GM18867 (cell line): Measurements from ENCODE around the gene DDN.

ENCODE experiments used
- ATAC-seq: cut with Tn5 transposase; IDR thresholded peaks from one replicate; pipeline ENCODE4 v1.9.1; 2021; ENCODE audit warnings: mild to moderate bottlenecking, moderate library complexity; ENCODE audit not compliant: unreplicated experiment

DDN gene

DNA sequence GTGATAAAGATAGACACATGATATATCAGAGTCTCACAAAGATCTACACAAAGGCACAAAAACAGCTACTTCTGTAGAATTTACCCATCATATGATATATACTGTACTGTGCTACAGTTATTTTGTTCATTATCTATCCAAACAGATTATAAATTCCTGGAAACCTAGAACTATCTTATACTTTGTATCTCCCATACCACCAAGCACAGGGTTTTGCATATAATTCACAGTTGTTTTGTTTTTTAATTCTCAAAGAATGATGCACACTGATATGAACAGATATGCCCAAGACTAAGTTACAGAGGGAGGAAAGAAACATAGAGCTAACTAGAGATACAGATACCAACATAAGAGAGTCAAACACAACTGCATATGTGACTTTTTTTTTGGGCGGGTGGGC lies 16.0 kb upstream of the DDN start:
- ATAC-seq = no peak

- no peak for ATAC-seq
These were observed 15.4 kb upstream of the DDN start for GRCh38 chr12:49014547-49014946.

DNA sequence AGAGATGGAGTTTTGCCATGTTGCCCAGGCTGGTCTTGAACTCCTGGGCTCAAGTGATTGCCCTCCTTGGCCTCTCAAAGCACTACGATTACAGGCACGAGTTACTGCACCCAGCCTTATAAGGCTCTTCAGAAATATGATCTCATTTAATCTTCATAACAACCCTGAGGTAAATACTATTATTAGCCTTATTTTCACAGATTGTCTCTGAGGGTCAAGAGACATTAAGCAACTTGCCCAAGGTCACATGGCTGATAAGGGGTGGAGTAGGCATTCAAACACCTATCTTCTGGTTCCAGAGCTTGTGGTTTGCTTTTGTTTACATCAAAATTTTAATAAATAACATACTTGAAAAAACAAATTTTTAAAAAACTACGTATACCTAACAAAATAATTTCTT lies 14.3 kb upstream of the DDN start:
- no peak for ATAC-seq

- ATAC-seq = no peak
These were observed 13.6 kb upstream of the DDN start for GRCh38 chr12:49012739-49013138.

- no peak for ATAC-seq
These were observed 11.0 kb upstream of the DDN start for GRCh38 chr12:49010092-49010668.

- ATAC-seq = no peak
These were observed 9.8 kb upstream of the DDN start for GRCh38 chr12:49008943-49009342.

DNA sequence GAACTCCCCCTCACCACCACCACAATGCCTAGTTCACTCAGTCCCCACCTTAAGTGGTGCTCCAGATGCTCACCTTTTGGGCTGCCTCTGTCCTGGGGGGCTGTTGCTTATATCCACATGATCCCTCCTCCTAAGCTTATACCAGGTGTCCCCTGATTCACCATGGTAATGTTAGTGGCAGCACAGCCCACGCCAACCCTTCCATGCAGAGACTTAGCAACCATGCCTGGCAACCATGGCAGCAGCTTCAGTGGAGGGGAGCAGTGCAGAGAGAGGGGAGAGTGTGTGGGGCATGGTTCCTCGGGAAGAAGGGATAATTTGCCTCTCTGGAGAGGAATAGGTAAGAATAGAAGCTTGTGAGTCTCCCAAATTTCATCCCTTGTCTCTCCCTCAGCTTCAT lies 1.2 kb upstream of the DDN start:
- ATAC-seq = no peak

- ATAC-seq = no peak
These were observed 450 bp downstream of the DDN start for GRCh38 chr12:48998497-48999353.

GRCh38 chr12:48997719-48998496 lies 1.3 kb downstream of the DDN start:
- ATAC-seq = no peak

- no peak for ATAC-seq
These were observed 2.1 kb downstream of the DDN start for GRCh38 chr12:48996794-48997718.

- ATAC-seq = peak; percentile 40
These were observed 3.9 kb downstream of the DDN start for GRCh38 chr12:48995086-48995879.

DNA sequence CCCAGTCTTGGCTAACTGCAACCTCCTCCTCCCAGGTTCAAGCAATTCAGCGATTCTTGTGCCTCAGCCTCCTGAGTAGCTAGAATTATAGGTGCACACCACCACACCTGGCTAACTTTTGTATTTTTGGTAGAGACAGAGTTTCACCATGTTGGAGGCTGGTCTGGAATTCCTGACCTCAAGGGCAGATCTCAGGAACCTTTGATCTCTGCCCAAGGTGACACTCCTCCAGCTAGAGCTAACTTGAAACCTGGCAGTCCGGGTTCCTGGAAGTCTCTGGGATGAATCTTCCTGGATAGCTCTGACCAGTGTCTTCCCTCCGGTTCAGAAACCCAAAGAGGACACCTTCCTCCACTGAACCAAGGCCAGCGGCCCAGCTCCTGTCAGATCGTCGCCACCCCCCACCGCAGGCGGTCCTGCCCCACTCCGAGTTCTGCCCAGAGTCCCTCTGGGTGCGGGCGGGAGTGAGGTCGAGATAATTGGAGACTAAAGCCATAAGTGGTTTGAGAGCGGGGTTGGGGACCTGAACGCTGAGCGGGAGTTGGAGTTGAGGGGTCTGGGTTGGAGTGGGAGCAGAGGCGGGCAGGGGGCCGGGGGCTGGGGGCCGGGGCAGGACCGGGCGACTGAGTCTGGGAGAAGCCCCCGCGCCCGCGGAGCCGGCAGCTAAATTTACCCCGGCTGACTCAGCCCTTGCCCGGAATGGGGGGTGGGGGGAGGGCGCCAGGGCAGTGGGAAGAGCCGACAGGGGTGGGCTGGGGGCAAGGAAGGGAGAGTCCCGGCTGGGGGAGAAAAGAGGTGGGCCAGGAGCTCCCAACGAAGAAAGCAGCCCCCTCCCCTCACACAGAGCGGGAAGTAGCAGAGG lies 4.7 kb downstream of the DDN start:
- no peak for ATAC-seq

DNA sequence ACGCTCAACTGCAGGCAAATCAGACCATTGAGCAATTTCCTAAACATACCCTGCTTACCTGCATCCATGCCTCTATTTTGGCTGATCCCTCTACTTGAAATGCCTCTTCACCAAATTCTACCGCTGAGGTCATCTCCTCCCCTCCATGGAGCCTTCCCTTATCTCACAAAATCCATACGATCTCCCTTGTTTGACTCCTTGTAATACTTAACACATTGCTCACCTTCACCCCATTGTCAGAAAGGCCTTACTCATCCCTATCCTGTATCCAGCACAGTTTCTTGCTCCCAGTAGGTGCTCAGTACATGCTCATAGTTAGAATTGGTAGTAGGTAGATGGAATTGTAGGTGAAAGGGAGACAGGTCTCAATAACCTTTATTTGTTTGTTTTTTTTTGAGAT lies 5.4 kb downstream of the DDN start:
- no peak for ATAC-seq

DNA sequence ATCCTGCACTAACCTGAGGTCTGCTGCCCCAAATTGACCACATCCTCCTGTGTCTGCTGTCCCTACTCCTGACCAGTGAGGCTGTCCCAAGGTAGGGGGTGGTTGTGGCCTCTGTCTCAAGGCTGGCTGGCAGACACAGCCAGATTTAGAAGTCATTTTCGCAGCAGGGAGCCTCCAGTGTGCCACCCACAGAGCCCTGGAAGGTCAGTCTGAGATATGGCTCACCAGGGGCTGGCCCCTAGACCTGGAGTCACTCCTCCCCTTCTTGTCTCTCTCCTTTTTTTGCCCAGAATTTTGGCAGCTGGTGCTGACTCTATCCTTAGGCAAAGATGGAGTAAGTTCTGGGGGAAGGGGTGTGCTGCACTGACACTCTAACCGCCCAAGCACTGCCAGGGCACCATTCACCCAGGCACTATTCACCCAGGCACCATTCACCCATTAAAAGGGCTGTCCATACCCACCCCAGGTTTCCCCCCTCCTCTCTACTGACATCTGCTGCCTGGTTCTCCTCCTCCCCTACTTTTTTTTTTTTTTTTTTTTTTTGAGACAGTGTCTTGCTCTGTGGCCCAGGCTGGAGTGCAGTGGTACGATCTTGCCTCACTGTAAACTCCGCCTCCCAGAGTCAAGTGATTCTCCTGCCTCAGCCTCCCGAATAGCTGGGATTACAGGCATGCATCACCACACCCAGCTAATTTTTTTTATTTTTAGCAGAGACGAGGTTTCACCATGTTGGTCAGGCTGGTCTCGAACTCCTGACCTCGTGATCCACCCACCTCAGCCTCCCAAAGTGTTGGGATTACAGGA lies 7.7 kb downstream of the DDN start:
- no peak for ATAC-seq

- ATAC-seq = no peak
These were observed 8.6 kb downstream of the DDN start for GRCh38 chr12:48990552-48990951.

DNA sequence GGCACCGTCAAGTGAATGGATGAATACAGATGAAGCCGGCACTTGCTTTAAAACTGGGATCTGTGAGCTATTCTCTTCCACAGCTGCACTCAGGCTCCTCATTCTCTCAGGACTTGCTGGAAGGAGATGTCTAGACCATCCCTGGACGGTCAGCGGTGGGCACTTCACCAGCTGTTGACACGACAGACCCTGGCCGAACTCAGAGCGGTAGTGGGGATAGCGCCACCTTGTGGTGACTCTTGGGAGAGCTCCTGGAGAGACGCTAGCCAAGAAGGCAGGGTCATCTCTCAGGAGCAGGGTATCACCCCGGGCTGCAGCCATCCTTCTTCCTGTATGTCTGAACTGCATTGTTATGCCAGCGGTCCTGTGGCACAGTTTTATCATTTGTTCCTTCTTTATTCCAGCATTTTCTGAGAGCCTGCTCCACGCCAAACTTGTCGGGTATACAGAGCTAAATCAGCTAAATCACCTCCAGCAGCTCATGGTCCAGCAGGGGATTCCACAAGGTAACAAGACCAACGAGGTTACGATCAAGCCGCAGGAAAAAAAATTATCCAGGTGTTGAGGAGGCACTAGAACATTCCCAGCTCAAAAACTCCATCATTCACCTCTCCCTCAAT lies 11.0 kb downstream of the DDN start:
- no peak for ATAC-seq

GRCh38 chr12:48986720-48987291 lies 12.4 kb downstream of the DDN start:
- no peak for ATAC-seq
